Kidney tubule cell (primary cell): ENCODE results near the gene C16orf78.

Source experiments
- DNase-seq: peaks from one replicate; pipeline ENCODE4 v3.0.0-alpha.2; 2018; ENCODE audit warnings: low spot score

The C16orf78 gene

GRCh38 chr16:49396206-49396720, 22.7 kb downstream of the C16orf78 start:
- DNase-seq, result no peak

DNA sequence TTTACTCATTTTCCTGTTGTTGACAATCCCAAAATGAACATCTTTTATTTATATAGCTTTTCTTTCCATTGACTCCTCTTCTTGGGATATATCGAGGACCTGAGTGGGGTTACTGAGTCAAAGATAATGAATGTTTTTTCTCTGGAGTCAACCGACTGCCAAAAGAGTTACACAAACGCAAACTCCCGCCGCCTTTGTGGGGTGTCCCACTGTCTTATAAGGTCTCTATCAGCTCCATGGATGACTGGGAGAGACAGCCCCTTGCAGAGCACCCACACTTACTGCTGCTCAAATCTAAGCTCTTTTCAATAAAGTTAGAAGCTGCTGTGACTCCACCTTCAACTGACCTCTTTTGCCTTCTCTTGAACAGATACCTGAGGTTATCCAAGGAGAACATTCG, 25.2 kb downstream of the C16orf78 start:
- DNase-seq, result no peak

DNA sequence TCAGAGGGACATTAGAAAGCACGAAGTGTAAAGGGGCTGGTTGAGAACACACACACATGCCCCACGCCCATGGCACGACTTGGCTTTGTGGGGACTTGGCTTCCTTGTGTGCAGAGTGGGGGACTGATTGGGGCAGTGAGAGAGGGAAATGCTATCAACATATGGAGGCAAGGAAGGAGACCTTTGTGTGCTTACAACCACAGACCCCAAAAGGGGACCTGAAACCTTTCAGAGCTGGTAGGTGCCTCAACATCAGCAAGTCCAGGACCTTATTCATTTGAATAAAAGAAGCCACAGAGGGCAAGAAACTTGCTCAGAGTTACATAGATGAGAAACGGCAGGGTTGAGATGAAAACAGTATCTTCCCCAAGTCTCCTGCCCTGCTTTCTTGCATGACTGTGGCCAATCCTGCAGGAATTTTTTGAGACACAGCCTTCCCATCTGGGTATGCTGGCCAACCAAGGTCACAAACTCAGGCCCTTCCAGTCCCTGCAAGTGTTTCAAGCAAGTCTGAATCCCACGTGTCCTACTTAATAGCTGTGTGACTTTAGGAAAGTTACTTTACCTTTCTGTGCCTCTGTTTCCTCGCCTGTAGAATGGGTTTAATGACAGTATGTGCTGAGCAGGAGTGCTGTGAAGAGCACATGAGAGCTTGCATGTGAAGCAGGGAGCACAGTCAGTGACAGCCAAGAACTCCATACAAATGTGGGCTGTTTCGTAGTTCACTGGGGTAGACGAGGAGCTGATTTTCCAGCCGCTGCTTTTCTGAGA, 26.2 kb downstream of the C16orf78 start:
- no peak for DNase-seq

- no peak for DNase-seq
Measured at GRCh38 chr16:49400611-49401010, 27.0 kb downstream of the C16orf78 start.

DNA sequence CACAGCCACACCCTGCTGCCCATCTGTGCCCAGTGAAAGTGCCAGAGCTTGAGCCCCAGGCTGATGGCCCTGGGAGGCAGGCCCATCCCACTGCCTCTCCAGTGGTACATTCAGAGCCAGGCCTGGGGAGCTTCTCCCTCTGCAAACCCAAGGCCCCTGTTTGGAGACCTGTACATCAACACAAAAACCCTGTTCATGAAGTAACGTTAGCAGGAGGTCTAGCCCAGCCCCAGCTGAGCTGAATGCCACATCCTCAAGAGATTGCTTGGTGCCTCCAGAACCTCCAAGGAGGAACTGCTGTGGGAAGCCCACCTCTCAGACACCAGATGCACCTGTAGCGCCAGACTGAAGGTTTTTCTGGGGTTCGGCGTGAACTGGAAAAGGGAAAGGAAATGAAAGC, 31.5 kb downstream of the C16orf78 start:
- DNase-seq, result no peak

DNA sequence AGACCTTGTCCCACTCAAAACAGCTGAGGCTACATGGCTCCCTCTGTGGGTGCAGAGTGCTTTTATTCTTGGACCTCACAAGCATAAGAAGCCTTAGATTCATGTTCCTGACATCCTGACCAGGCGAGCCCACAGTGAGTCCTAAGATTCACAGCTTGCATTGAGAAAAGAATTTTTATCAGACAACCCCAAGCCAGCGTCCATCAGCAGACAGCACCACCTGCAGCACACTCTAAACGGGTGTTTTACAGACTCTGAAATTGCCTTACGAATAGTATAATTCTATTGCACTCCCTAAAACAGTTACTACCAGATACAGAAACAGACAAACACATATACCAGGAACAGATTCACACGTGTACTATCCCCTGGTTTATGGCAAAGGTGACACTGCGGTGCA, 31.9 kb downstream of the C16orf78 start:
- no peak for DNase-seq

DNA sequence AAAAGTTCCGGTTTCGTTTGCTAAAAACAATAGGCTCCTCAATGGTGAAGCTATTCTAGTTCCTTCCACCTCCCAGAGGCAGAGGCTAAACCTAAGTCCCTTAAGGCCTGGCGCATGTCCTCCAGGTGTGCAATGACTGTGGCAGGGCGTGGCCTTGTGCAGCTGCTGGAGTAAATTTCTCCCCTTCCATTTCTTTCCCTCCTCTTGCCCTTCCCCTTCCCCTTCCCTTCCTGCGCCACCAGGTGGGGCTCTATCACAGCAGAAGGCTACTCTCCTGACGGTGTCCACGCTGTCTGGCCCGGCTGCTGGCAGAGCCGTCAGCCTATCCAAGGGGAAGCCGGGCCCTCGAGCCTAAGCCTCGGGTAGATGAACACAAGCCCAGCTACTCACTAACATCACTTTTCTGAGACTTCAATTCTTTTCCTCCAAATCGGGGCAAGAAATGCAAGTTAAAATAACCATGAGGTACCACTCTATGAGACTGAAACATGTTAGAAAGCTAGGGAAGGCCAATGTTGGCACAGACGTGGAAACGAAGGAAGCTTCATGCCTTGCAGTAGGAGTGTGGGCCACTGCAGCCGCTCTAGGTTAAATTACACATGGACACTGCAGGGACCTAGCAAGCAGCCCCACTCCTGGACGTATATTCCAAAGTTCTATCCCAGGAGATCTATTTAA, 34.4 kb downstream of the C16orf78 start:
- peak; percentile 83 for DNase-seq

DNA sequence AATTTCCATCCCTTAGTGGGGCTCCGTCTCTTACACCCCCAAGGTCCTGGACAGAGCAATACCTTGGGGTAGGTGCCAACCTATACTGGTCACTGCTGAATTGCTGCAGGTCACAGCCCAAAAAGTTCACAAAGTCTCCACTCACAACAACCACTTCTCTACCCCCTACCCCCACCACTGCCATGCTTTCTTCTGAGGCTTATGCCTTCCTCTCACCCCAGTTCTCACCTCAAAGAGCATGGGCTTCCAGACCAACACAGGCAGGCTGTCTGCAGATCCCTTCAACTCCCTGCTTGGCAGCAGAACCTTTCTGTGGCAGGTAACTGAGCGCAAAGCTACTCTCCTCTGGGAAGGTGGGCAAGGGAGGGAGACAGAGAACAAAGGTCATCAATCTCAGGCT, 35.5 kb downstream of the C16orf78 start:
- DNase-seq, result no peak

- DNase-seq, result no peak
Measured at GRCh38 chr16:49410226-49410625, 36.6 kb downstream of the C16orf78 start.

- no peak for DNase-seq
Measured at GRCh38 chr16:49411121-49411970, 37.7 kb downstream of the C16orf78 start.

GRCh38 chr16:49414671-49415070, 41.1 kb downstream of the C16orf78 start:
- no peak for DNase-seq

DNA sequence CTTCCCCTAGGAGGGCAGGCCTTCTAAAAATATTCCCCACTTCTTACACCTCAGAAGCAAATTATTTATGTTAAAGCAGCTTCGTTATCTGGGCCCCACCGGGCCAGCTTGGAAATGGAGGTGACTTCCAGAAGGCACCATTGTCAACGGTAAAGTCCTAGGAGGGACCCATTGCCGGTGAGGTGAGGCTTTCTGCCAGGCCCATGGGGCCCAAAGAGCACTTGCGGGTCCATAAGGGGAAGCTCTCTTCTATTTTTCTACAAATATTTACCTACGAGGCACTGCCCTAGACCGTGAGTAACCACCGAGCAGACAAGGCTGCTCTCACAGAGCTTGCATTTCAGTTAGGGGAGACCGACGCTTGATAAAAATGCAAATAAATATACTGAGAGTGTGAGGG, 41.5 kb downstream of the C16orf78 start:
- DNase-seq, result no peak

GRCh38 chr16:49416001-49416675, 42.5 kb downstream of the C16orf78 start:
- DNase-seq, result no peak

DNA sequence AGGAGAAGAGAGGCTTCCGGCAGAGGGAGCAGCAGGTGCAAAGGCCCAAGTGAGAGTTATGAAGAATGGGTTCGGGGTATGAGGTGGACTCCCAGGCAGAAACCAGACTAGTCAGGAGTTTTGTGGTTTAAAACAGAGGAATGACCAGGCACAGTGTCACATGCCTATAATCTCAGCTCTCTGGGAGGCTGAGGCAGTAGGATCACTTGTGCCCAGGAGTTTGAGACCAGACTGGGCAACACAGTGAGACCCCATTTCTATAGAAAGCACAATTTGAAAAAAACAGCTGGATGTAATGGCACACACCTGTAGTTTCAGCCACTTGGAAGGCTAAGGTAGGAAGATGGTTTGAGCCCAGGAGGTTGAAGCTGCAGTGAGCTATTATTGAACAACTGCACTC, 43.8 kb downstream of the C16orf78 start:
- no peak for DNase-seq

- DNase-seq, result no peak
Measured at GRCh38 chr16:49419006-49419405, 45.4 kb downstream of the C16orf78 start.

DNA sequence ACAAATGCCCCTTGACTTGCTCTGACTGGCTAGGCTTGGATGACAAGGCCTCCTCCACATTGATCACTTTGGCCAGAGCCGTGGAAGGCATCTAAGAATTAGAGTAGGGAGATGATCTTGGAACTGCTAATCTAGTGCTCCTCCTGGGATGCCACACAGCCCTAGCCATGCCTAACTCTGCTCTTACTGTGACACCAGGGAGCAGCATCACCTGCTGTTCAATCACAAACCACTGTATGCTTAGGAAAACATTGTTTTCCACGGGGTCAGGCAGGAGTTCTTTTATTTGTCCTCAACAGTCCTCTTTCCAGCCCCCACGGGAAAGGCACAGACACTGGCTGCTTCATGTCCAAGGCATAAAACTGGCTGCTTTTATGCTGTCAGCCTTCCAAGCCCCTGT, 46.3 kb downstream of the C16orf78 start:
- no peak for DNase-seq

DNA sequence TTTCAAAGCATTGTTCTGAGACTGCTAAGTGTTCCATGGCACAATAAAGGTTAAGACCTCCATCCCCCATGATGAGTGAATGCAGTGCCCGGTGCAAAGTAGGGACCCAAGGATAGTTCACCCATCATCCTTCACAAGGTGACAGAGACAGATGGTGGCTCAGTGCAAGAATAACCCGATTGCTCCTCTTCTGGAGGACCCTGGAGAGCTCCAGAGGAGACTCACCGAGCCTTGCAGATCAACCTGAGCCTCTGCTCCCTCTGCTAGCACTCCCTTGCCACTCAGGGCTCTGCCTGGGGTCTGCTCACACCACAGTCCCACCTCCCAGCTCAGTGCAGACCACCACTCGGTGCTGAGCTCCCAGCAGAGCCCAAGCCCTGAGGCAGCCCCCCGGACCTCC, 49.3 kb downstream of the C16orf78 start:
- no peak for DNase-seq

- no peak for DNase-seq
Measured at GRCh38 chr16:49424961-49425360, 51.4 kb downstream of the C16orf78 start.

DNA sequence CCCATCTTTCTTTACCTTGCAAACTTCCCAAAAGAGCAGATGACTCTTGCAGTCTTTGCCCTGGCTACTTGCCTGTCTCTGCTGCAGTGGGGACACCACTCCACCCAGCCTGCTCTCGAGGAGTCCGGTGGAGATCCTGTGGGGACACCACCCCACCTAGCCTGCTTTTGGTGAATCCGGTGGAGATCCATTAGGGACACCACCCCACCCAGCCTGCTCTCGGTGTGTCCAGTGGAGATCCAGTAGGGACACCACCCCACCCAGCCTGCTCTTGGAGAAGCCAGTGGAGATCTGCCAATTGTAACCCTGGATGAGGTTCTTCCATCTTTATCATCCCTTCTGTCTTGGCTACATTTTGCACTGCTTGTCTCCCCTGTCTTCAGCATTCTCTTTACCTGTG, 54.2 kb downstream of the C16orf78 start:
- DNase-seq, result no peak

DNA sequence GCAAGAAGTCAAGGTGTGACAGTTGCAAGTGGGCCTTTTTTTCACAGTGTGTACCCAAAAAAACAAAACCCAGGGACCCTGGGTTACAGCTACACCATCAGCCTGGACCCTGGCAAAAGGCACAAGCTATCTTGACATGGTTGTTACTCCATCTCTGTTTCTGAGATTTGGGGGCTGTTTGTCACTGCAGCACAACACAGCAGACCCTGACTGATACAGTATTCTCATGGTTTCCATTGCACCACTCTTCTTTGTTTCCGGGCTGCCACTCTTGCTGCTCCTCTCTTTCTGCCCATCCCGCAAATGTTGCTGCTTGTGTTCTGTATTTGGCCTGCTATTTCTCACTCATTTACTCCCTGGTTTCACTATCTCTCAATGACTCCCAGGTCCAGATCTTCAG, 55.2 kb downstream of the C16orf78 start:
- DNase-seq, result no peak

DNA sequence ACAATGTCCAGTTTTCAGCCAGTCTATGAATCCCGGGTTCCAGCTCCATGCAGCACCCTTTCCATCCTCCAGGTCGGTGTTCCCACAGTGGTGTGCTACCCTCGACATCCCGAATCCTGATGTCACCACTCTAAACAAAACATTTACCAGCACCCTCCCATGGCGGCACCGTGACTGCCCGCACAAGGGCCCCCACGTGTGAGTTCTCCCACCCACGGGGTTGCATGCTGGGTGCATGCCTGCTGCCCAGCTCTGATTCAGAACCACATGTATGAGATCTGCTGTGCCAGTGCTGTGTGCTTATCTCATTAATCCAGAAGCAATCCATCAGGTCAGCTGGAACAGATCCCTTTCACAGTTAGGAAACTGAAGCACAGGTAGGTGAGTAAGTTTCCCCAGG, 57.4 kb downstream of the C16orf78 start:
- DNase-seq, result no peak
